NCI-H2107 treated with DMSO at 0.1 percent for 48 hours (cell line): Measurements from ENCODE around the gene SLC7A6.
"Not testable (repeated sequence)": the region's sequence is repeated elsewhere in the genome, so short reads cannot be mapped to it uniquely, and the experiment has no call there.

Source experiments
- DNase-seq: peaks from one replicate; lab custom pipeline; 2025; ENCODE audit not compliant: unreplicated experiment; lab: John Stamatoyannopoulos, UW

Gene SLC7A6

GRCh38 chr16:68281368-68282063 lies 17.2 kb downstream of the SLC7A6 start:
- DNase-seq, result no peak

- DNase-seq, result no peak
Measured at GRCh38 chr16:68282064-68282452, 17.7 kb downstream of the SLC7A6 start.

GRCh38 chr16:68283346-68283745 lies 19.0 kb downstream of the SLC7A6 start:
- DNase-seq, result no peak

- DNase-seq, result no peak
Measured at GRCh38 chr16:68283801-68284598, 19.7 kb downstream of the SLC7A6 start.

GRCh38 chr16:68284847-68285246 lies 20.5 kb downstream of the SLC7A6 start:
- no peak for DNase-seq

GRCh38 chr16:68285683-68286082 lies 21.4 kb downstream of the SLC7A6 start:
- DNase-seq, result no peak

GRCh38 chr16:68286153-68287074 lies 22.1 kb downstream of the SLC7A6 start:
- no peak for DNase-seq

- no peak for DNase-seq
Measured at GRCh38 chr16:68287276-68288251, 23.2 kb downstream of the SLC7A6 start.

- DNase-seq, result no peak
Measured at GRCh38 chr16:68288252-68288650, 23.9 kb downstream of the SLC7A6 start.

GRCh38 chr16:68288796-68289195 lies 24.5 kb downstream of the SLC7A6 start:
- DNase-seq, result not testable (repeated sequence)

GRCh38 chr16:68289202-68289601 lies 24.9 kb downstream of the SLC7A6 start:
- no peak for DNase-seq

- DNase-seq, result no peak
Measured at GRCh38 chr16:68289621-68290329, 25.4 kb downstream of the SLC7A6 start.

GRCh38 chr16:68290450-68290849 lies 26.1 kb downstream of the SLC7A6 start:
- no peak for DNase-seq

- DNase-seq, result no peak
Measured at GRCh38 chr16:68291227-68291626, 26.9 kb downstream of the SLC7A6 start.

- DNase-seq, result no peak
Measured at GRCh38 chr16:68292425-68292824, 28.1 kb downstream of the SLC7A6 start.

GRCh38 chr16:68296291-68296690 lies 32.0 kb downstream of the SLC7A6 start:
- no peak for DNase-seq

GRCh38 chr16:68296693-68297092 lies 32.4 kb downstream of the SLC7A6 start:
- no peak for DNase-seq

GRCh38 chr16:68297908-68298307 lies 33.6 kb downstream of the SLC7A6 start:
- DNase-seq, result no peak

- no peak for DNase-seq
Measured at GRCh38 chr16:68298312-68298711, 34.0 kb downstream of the SLC7A6 start.
